Effector CD4-positive, alpha-beta T cell (primary cell): ENCODE data around the gene GSG1L.

Source experiments
- DNase-seq: peaks from one replicate; pipeline ENCODE4 v3.0.0-alpha.2; 2020

Gene GSG1L

DNA sequence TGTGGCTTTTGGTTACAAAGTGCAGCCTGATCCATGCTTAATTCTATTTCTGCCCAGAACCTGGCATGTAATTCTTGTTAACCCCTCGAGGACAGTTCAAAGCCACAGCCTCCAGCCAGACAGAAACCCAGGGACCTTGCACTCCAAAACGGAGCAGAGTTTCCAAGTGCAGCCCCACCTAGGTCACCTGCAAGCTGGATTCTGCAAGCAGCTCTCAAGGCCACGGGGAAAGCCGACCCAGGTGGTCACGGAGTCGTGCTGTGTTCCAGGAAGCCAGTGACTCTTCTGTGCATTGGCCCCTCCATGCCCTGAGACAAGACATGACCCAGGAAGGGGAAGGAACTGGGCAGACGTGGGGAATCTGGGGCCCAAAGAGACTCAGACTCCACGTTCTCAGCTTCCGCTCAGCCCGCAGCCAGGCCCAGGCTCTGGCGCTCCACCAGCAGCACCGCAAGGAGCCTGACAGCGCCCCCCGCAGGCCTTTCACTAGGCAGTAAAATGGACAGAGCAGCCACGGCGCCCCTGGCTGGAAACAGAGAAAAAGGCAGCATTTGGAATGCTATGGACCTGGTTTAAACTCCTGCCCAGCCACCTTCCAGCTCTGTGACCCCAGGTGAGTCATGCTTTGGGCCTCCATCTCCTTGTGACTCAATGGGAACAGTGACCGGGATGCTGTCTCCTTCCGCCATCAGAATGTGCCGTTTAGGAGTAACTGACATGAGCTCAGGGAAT, 27.3 kb upstream of the GSG1L start:
- no peak for DNase-seq

DNA sequence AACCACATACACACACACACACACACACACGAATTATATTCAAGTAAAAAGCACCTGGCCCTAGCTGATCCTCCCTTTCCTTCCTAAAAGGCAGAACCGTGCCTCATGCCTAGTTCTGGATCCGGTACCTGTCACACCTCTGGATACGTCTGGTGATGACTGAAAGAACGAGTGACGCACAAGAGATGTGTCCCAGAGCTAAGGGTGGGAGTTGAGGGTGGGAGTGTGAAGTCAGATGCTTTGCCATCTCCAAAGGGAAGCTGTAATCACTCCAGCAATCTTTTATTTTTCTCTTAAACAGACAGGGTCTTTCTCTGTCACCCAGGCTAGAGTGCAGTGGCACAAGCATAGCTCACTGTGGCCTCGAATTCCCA, 26.5 kb upstream of the GSG1L start:
- no peak for DNase-seq

GRCh38 chr16:28089205-28089991, 25.9 kb upstream of the GSG1L start:
- no peak for DNase-seq

GRCh38 chr16:28087675-28088300, 24.3 kb upstream of the GSG1L start:
- no peak for DNase-seq

GRCh38 chr16:28087140-28087660, 23.7 kb upstream of the GSG1L start:
- DNase-seq = no peak

DNA sequence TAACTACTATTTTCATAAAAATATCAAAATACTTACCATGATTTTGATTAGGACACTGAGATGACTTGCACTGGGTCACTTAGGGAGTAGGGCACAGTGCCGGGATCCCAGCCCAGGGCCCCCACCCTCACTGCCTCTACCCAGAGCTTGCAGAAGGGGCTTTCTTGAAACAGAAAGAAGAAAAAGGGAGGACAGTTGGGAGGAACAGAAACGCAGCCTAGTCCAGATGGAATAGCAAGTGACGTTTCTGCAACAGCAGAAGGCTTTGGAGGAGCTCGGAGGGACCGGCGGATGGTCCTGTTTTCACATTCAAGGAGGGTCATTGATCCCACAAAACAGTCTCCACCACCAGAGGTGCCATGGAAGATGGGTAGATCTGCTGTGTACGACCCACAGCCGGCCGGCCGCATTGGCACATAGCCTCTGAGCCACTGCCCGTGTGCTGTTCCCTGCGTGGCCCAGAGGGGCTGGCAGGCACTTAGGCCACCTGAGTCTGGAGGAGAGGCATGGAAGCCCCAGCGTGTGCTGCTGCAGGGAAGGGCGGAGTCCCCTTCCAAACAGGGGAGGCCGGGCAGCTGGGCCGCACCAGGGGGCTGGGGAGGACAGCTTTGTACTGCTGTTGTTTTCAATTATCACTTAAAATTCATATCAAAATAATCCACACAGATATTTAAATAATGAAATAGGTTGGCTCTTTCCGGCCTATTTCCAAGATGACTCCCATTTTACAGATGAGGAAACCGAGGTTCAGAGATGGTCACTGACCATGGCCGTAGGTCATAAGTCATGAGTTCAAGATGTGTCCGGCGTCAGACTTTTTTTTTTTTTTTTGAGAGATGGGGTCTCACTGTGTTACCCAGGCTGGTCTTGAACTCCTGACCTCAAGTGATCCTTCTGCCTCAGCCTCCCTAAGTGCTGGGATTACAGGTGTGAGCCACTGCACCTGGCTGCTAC, 22.9 kb upstream of the GSG1L start:
- no peak for DNase-seq

DNA sequence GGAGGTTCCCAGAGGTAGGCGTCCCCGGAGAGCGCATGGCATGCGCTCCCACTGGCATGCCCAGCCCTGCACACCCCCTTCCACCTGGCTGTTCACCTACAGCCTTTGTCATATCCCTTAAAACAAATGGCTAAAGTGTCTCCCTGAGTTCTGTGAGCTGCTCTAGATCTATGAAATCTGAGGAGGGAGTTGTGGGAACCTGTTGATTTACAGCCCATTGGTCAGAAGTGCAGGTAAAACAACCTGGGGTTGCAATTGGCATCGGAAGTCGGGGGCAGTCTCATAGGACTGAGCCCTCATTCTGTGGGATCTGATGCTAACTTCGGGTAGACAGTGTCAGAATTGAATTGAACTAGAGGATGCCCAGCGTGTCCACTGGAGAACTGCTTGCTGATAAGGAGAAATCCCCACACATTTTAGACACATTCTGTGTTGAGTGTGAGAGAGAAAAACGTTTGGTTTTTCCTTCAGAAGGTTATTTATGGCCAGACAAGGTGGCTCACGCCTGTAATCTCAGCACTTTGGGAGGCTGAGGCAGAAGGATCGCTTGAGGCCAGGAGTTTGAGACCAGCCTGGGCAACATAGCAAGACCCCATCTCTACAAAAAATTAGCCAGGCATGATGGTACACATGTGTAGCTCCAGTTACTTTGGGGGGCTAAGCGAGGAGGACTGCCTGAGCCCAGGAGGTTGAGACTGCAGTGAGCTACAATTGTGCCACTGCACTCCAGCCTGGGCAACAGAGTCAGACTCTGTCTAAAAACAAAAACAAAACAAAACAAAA, 22.1 kb upstream of the GSG1L start:
- no peak for DNase-seq

- no peak for DNase-seq
Measured at GRCh38 chr16:28084209-28084608, 20.7 kb upstream of the GSG1L start.

- DNase-seq = no peak
Measured at GRCh38 chr16:28082624-28083023, 19.1 kb upstream of the GSG1L start.

DNA sequence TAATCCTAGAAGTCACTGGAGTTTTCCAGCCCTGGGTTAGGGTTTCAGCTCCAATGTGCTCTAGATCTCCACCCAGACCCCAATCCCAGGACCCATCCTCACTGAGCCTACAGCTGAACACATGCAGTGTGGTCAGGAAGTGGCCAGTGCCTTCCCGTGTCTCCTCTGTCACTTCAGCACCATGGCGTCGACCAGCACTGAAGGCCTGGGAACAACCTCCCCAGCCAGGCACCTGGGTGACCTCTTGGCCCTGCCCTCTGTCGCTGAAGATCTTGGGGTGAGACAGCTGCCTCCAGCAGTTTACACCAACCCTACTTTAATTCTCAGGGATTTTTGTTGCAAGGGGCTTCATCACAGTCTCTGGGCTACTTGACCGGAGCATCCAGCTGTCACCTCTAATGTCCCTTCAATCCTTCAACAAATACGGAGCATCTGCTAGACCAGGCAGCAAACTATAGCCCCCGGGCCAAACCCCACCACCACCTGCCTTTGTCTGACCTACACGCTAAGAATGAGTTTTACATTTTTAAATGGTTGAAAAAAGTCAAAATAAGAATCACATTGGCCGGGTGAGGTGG, 18.0 kb upstream of the GSG1L start:
- DNase-seq = no peak

DNA sequence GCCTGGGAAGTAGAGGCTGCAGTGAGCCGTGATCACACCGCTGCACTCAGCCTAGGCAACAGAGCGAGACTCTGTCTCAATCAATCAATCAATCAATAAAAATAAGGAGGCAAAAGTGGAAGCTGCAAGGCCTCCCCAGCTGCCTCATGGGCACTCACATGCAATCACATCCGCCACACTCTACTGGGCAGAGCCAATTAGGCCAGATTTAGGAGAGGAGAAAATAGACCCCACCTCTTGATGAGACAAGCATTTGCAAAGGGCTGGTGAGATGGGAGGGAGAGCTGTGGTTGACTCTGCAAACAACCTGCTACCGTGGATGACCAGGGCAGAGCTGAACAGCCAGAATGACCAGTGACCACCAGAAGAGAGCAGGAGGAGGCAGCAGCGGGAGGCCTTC, 14.7 kb upstream of the GSG1L start:
- DNase-seq = no peak

GRCh38 chr16:28073836-28074235, 10.3 kb upstream of the GSG1L start:
- no peak for DNase-seq

GRCh38 chr16:28072087-28072486, 8.6 kb upstream of the GSG1L start:
- DNase-seq = no peak

- DNase-seq = no peak
Measured at GRCh38 chr16:28069971-28070794, 6.7 kb upstream of the GSG1L start.

DNA sequence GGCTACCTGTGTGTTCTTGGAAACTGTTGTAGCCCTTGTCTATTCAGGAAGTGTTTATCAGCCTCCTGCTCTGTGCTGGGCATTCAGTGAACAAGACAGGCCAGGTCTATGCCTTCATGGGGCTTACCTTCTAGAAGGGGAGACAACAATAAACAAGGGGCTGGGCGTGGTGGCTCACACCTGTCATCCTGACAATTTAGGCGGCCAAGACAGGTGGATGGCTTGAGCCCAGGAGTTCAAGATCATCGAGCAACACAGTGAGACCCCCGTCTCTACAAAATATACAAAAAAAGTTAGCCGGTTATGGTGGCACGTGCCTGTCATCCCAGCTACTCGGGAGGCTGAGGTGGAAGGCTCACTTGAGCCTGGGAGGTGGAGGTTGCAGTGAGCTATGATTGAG, 5.5 kb upstream of the GSG1L start:
- DNase-seq = no peak

GRCh38 chr16:28067604-28068379, 4.3 kb upstream of the GSG1L start:
- DNase-seq = no peak

DNA sequence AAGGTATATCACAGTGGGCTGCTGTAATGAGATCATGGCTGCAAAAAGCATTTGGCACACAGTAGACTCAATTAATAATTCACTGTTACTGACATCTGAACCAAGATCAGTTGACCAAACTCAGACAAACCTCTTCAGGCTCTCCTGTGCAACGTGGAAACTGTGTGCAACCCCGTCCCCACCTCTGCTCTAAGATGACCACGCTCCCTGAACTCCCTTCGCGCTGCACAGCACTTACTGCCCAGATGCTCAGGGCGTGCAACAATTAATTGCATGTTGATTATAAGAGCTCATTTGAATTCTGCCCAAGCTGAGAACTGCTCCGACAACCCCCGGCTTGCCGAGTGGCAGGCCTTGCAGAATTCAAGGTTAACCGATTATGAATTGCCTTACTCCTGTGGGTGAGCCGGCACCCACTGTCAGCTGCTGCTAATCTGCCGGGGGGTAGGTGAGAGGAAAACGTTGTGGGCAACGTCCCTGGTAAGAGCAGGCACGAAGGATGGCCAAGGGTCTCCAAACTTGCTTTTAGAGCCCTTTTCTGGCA, 1.3 kb upstream of the GSG1L start:
- no peak for DNase-seq

- DNase-seq = no peak
Measured at GRCh38 chr16:28064150-28064549, 636 bp upstream of the GSG1L start.

GRCh38 chr16:28062847-28063521, 530 bp downstream of the GSG1L start:
- DNase-seq = no peak
